K562 (cell line): Measurements from ENCODE around the gene BTBD1. TPM values are rescaled to one million over a fixed set of nuclear protein-coding genes. Genes with fewer than 3 reads are reported as not detected.

Experiments
- ATAC-seq: fragments of 200-7000 bp; cut with Tn5 transposase; 3 replicates; pipeline ENCODE4 v1.9.1; 2020; ENCODE audit warnings: moderate library complexity
- BruUV-seq: library from RNA; stranded (reverse); fragments of 400-500 nt; replicated peaks from 2 replicates; lab custom pipeline; 2021; lab: Mats Ljungman, UMichigan
- CTCF ChIA-PET: fragments of 300-600 bp; formaldehyde crosslinking; extraction: SDS; loops from one replicate; lab custom pipeline; 2021; ENCODE audit warnings: low intra/inter-chr PET ratio; lab: Yijun Ruan, JAX
- POLR2A ChIA-PET: fragments of 300-600, 350-650 bp; sonication (Branson Sonifier 250); formaldehyde crosslinking; extraction: SDS; loops from one replicate; lab custom pipeline; 2021; ENCODE audit warnings: antibody characterized with exemption, inconsistent platforms; lab: Yijun Ruan, JAX
- DNase-seq, 4 experiments: peaks; one replicate each; pipeline versions ENCODE4 v3.0.0 to v3.0.0-alpha.2; 2011 to 2018; ENCODE audit warnings: low spot score in 3 of 4, mixed read lengths in 3 of 4; ENCODE audit errors: extremely low read depth in 1 of 4
- FAIRE-seq: peaks from 2 replicates; lab custom pipeline; 2011; peaks lifted over from hg19 to GRCh38; lab: Jason Lieb, UNC
- H2AFZ ChIP-seq: 2 replicates; pipeline ENCODE4 v1.6.0; 2011; ENCODE audit warnings: low read depth, low read length, control low read depth, inconsistent platforms
- H3K27ac ChIP-seq: fragments of 200-600 bp; 3 replicates; pipeline ENCODE4 v1.8.0; 2011; ENCODE audit warnings: low read depth, mild to moderate bottlenecking, control low read depth, inconsistent platforms, low read length, moderate library complexity, mixed read lengths; ENCODE audit errors: extremely low read depth
- H3K27me3 ChIP-seq, 2 experiments: fragments of 300-600 bp in 1 of 2; 2 replicates in 1 of 2; 3 replicates in 1 of 2; pipeline versions ENCODE4 v1.6.0 to v1.8.0; 2011; ENCODE audit warnings: inconsistent platforms in 2 of 2, low read length in 2 of 2, mild to moderate bottlenecking in 1 of 2, mixed read lengths in 1 of 2, moderate library complexity in 1 of 2; ENCODE audit not compliant: control insufficient read depth in 2 of 2, insufficient read depth in 2 of 2
- H3K36me3 ChIP-seq: fragments of 300-600 bp; 3 replicates; pipeline ENCODE4 v1.8.0; 2011; ENCODE audit warnings: mild to moderate bottlenecking, low read length, inconsistent platforms; ENCODE audit not compliant: control insufficient read depth, insufficient read depth
- H3K4me1 ChIP-seq, 2 experiments: fragments of 200-600 bp in 1 of 2; replicated peaks in 1 of 2; 2 replicates in 1 of 2; 3 replicates in 1 of 2; pipeline versions ENCODE4 v1.5.1 to v1.8.0; 2011; ENCODE audit warnings: inconsistent platforms in 2 of 2, low read length in 2 of 2, mild to moderate bottlenecking in 1 of 2, mixed read lengths in 1 of 2, moderate library complexity in 1 of 2; ENCODE audit not compliant: control insufficient read depth in 2 of 2, insufficient read depth in 2 of 2
- H3K4me2 ChIP-seq: 2 replicates; pipeline ENCODE4 v1.6.1; 2011; ENCODE audit warnings: low read length, control low read depth, inconsistent platforms, mixed read lengths; ENCODE audit not compliant: insufficient read depth
- H3K4me3 ChIP-seq: fragments of 200-600 bp; sonication (generic), shearing (Covaris generic); 2 replicates; pipeline ENCODE4 v1.5.1; 2016; ENCODE audit warnings: control low read depth, inconsistent platforms
- H3K79me2 ChIP-seq: fragments of 200-600 bp; 3 replicates; pipeline ENCODE4 v1.8.0; 2011; ENCODE audit warnings: low read length, inconsistent platforms; ENCODE audit not compliant: control insufficient read depth, insufficient read depth
- H3K9ac ChIP-seq, 2 experiments: 2 replicates each; pipeline versions ENCODE4 v1.6.0 to v1.6.1; 2011; ENCODE audit warnings: low read depth in 2 of 2, low read length in 2 of 2, control low read depth in 1 of 2, inconsistent platforms in 1 of 2, mild to moderate bottlenecking in 1 of 2, mixed read lengths in 1 of 2; ENCODE audit not compliant: insufficient read depth in 1 of 2
- H3K9me1 ChIP-seq: one replicate; pipeline ENCODE4 v1.6.0; 2011; ENCODE audit warnings: inconsistent platforms, mild to moderate bottlenecking, low read length, moderate library complexity; ENCODE audit not compliant: control insufficient read depth, insufficient read depth
- H3K9me3 ChIP-seq: replicated peaks from 2 replicates; pipeline ENCODE4 v1.5.1; 2011; ENCODE audit warnings: low read depth, low read length, inconsistent platforms; ENCODE audit not compliant: control insufficient read depth, insufficient read depth
- H4K20me1 ChIP-seq: replicated peaks from 2 replicates; pipeline ENCODE4 v1.6.1; 2011; ENCODE audit warnings: low read length, inconsistent platforms, mixed read lengths; ENCODE audit not compliant: control insufficient read depth, insufficient read depth
- ADNP ChIP-seq: fragments of 200-800 bp; sonication (Bioruptor generic); IDR thresholded peaks from 2 replicates; pipeline ENCODE4 v1.6.1; 2016; ENCODE audit warnings: missing genetic modification characterization, missing compliant biosample characterization
- CHD1 ChIP-seq: fragments of 200-600 bp; sonication (generic); IDR thresholded peaks from one replicate; pipeline ENCODE4 v1.6.1; 2012; ENCODE audit warnings: mild to moderate bottlenecking, moderate library complexity, low read length, inconsistent platforms
- L3MBTL2 ChIP-seq: fragments of 450-650 bp; IDR thresholded peaks from 2 replicates; pipeline ENCODE4 v1.6.1; 2016; ENCODE audit warnings: mild to moderate bottlenecking, moderate library complexity
- NFRKB ChIP-seq: fragments of 450-650 bp; IDR thresholded peaks from 2 replicates; pipeline ENCODE4 v1.6.1; 2016; ENCODE audit warnings: low read depth
- RBM39 ChIP-seq: fragments of 200-400 bp; formaldehyde crosslinking; optimal IDR thresholded peaks from 2 replicates; pipeline ENCODE3; 2018; ENCODE audit warnings: low read depth, low read length
- SMARCA5 ChIP-seq: fragments of 450-650 bp; IDR thresholded peaks from 2 replicates; pipeline ENCODE4 v1.6.1; 2016
- TCF3 ChIP-seq: sonication (generic); formaldehyde crosslinking; IDR thresholded peaks from 2 replicates; pipeline ENCODE4 v1.4.0; 2020; ENCODE audit warnings: mild to moderate bottlenecking, missing genetic modification reagents
- TEAD4 ChIP-seq, 2 experiments: sonication (generic) in 1 of 2; formaldehyde crosslinking in 1 of 2; IDR thresholded peaks; 2 replicates each; pipeline versions ENCODE4 v1.6.1 to v1.8.0; 2012 to 2022; ENCODE audit warnings: borderline replicate concordance in 1 of 2, inconsistent platforms in 1 of 2, low read length in 1 of 2, mild to moderate bottlenecking in 1 of 2, missing genetic modification reagents in 1 of 2
- ZNF644 ChIP-seq: fragments of 200-800 bp; sonication (Bioruptor generic); IDR thresholded peaks from 2 replicates; pipeline ENCODE4 v1.6.1; 2016; ENCODE audit warnings: low read depth, missing genetic modification characterization, missing compliant biosample characterization
- ZNF717 ChIP-seq: fragments of 250-450 bp; sonication (Bioruptor Pico); IDR thresholded peaks from 2 replicates; pipeline ENCODE4 v1.5.0; 2021
- ZNF764 ChIP-seq: fragments of 250-450 bp; sonication (Bioruptor Pico); IDR thresholded peaks from 2 replicates; pipeline ENCODE4 v1.4.0; 2020; ENCODE audit warnings: low read depth, mild to moderate bottlenecking, moderate library complexity
- ZSCAN29 ChIP-seq: fragments of 450-650 bp; IDR thresholded peaks from 2 replicates; pipeline ENCODE4 v1.6.1; 2017
- WGBS: fragments of 100-300 bp; shearing (Covaris generic); methylation state at CpG from one replicate; pipeline ENCODE4 v1.1.6; 2016; ENCODE audit warnings: low coverage, mixed read lengths; ENCODE audit not compliant: insufficient coverage; ENCODE audit errors: missing lambda C conversion rate; 5-methylcytosine and 5-hydroxymethylcytosine counted together
- in situ Hi-C: fragments of 300-500 bp; cut with MboI; formaldehyde crosslinking; loops from 4 replicates; pipeline ENCODE4 v1.15.0; 2018; ENCODE audit warnings: inconsistent platforms, mixed read lengths
- intact Hi-C: fragments of 100-400 bp; cut with micrococcal nuclease; formaldehyde crosslinking; loops from 2 replicates; pipeline ENCODE4 v1.14.2; 2022
- polyA plus RNA-seq, 8 experiments: library from polyadenylated mRNA; depleted of rRNA in 4 of 8; stranded (reverse) in 5 of 8; unstranded in 3 of 8; fragments of >200 nt; fragmentation: Nextera tagmentation in 2 of 8; fragmentation: Illumina TruSeq in 1 of 8; extraction: Ambion mirVana in 2 of 8; extraction: Trizol in 1 of 8; gene quantifications; 2 replicates each; pipeline versions ENCODE4 v1.2.1 to v1.2.3, GENCODE V29; 2011 to 2014; ENCODE audit warnings: inconsistent platforms in 1 of 8, missing spikeins in 1 of 8
- total RNA-seq, 7 experiments: library from RNA; depleted of rRNA in 6 of 7; stranded (reverse); fragments of >200 nt in 6 of 7; fragmentation: Illumina TruSeq in 2 of 7; extraction: Trizol in 2 of 7; gene quantifications; 2 replicates each; pipeline versions ENCODE4 v1.2.1 to v1.2.3, GENCODE V29; 2011 to 2021; ENCODE audit warnings: low replicate concordance in 1 of 7
- TF ChIP-seq, protein P1 (sequence below): IDR thresholded peaks from 2 replicates; pipeline ENCODE4 v1.6.1; 2011; ENCODE audit warnings: borderline replicate concordance, low read depth, mild to moderate bottlenecking, moderate library complexity, low read length; ENCODE audit not compliant: insufficient read depth, poor library complexity, severe bottlenecking
- TF ChIP-seq, protein P2 (sequence below): IDR thresholded peaks from 3 replicates; pipeline ENCODE4 v1.6.1; 2011; ENCODE audit warnings: borderline replicate concordance, mild to moderate bottlenecking, moderate library complexity; ENCODE audit not compliant: insufficient read length; ENCODE audit errors: extremely low read depth
- TF ChIP-seq, protein P3 (sequence below): fragments of 450-650 bp; formaldehyde crosslinking; IDR thresholded peaks from 2 replicates; pipeline ENCODE4 v1.4.0; 2020; ENCODE audit warnings: mild to moderate bottlenecking, moderate library complexity

BTBD1 gene
- total and polyA plus RNA-seq, 9 of the 15 experiments (the other 6 are each of a cell fraction or from before 2014, with no cell fraction given): 19.4 to 106 (median 90.4) TPM

DNA sequence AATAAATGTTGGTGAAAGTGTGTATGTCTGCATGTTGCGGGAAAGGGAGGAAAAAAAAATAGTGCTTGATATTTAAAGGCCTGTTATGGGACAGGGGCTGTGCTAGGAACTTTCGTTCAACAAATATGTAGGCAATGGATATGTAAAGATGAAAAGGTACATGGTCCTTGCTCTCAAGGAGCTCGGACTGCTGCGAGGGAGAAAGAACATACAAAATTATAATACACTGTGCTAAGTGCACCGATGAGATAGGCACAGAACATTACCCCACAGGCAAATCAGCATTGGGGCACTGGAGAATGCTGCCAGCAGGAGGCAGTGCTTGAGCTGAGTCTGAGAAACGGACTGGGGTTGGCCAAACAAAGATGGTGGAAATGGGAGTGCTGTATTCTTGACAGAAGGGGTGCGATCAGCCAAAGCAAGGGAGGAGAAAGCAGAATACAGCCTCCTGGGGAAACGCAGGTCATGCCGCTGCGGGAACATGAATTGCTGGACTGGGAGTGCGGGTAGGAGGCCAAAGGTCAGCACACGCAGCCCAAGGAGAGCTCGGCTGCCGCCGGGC is 56.3 kb downstream of the BTBD1 start:
- Histone ChIP-seq H2AFZ (peak overlapping the region; percentile 96), H3K27ac (peak overlapping the region; percentile 67), H4K20me1 (no peaks in the 10 kb centered on the region), H3K9me3 (no peaks in the 10 kb centered on the region), H3K9ac (peak overlapping the region; percentile 90 to 94), H3K79me2 (peaks cover 36% of the 10 kb centered on the region), H3K4me1 (peaks cover 20 to 24% of the 10 kb centered on the region in 2 experiments; a peak in 4 of 5 replicates), H3K36me3 (peaks cover 31% of the 10 kb centered on the region), H3K27me3 (no peaks in the 10 kb centered on the region; a peak in 1 of 5 replicates), H3K4me3 (peak overlapping the region; percentile 68), H3K9me1 (no peaks in the 10 kb centered on the region), H3K4me2 (peak overlapping the region; percentile 85)
- CTCF ChIA-PET: interaction anchor here (1.0 to 1.7 kb wide), 3 partner anchors 161 to 561 kb away, joined by 5 to 6 read pairs (median 5); no protein-coding TSS in a partner anchor
- FAIRE-seq: peak; percentile 81
- in situ Hi-C loops (no loop called here), intact Hi-C loops (loop anchor here (1.0 to 5.0 kb wide), 5 partner anchors 56 to 426 kb away; partner anchors contain the start of genes BTBD1 and TM6SF1)
- POLR2A ChIA-PET: interaction anchor here (0.6 to 1.6 kb wide), 5 partner anchors 11 to 330 kb away, joined by 3 to 6 read pairs (median 4); no protein-coding TSS in a partner anchor
- no TSS peak for BruUV-seq
- peak; percentile 64 to 88 (median 74) for DNase-seq
- peak; percentile 84 for ATAC-seq
- 4% methylated on average over 15 of the region's 15 CpGs for WGBS
- TF ChIP-seq L3MBTL2 (no peak), ZNF717 (no peak), ZNF644 (tag) (peak; percentile 17; the same call in 1 of the 2 replicates), ZNF764 (CRISPR knock-in tag) (peak; percentile 92), TEAD4 (IDR thresholded peaks at IDR 0.05; ENCODE audit: low read length) (peak; percentile 62), TEAD4 (CRISPR knock-in tag; IDR thresholded peaks at IDR 0.05; ENCODE audit: borderline replicate concordance) (no peak), NFRKB (no peak; the same call in 1 of the 2 replicates), CHD1 (no peak), SMARCA5 (peak; percentile 60; the same call in 1 of the 2 replicates), ZSCAN29 (no peak), ADNP (tag) (no peak), RBM39 (peak; percentile 35), TCF3 (0 out of 2 replicates have a peak, but pooled peaks have one; percentile 1)
- TF ChIP-seq, protein P1, sequence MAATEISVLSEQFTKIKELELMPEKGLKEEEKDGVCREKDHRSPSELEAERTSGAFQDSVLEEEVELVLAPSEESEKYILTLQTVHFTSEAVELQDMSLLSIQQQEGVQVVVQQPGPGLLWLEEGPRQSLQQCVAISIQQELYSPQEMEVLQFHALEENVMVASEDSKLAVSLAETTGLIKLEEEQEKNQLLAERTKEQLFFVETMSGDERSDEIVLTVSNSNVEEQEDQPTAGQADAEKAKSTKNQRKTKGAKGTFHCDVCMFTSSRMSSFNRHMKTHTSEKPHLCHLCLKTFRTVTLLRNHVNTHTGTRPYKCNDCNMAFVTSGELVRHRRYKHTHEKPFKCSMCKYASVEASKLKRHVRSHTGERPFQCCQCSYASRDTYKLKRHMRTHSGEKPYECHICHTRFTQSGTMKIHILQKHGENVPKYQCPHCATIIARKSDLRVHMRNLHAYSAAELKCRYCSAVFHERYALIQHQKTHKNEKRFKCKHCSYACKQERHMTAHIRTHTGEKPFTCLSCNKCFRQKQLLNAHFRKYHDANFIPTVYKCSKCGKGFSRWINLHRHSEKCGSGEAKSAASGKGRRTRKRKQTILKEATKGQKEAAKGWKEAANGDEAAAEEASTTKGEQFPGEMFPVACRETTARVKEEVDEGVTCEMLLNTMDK: peak; percentile 56
- TF ChIP-seq, protein P2, sequence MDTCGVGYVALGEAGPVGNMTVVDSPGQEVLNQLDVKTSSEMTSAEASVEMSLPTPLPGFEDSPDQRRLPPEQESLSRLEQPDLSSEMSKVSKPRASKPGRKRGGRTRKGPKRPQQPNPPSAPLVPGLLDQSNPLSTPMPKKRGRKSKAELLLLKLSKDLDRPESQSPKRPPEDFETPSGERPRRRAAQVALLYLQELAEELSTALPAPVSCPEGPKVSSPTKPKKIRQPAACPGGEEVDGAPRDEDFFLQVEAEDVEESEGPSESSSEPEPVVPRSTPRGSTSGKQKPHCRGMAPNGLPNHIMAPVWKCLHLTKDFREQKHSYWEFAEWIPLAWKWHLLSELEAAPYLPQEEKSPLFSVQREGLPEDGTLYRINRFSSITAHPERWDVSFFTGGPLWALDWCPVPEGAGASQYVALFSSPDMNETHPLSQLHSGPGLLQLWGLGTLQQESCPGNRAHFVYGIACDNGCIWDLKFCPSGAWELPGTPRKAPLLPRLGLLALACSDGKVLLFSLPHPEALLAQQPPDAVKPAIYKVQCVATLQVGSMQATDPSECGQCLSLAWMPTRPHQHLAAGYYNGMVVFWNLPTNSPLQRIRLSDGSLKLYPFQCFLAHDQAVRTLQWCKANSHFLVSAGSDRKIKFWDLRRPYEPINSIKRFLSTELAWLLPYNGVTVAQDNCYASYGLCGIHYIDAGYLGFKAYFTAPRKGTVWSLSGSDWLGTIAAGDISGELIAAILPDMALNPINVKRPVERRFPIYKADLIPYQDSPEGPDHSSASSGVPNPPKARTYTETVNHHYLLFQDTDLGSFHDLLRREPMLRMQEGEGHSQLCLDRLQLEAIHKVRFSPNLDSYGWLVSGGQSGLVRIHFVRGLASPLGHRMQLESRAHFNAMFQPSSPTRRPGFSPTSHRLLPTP: peak; percentile 40
- TF ChIP-seq, protein P3, sequence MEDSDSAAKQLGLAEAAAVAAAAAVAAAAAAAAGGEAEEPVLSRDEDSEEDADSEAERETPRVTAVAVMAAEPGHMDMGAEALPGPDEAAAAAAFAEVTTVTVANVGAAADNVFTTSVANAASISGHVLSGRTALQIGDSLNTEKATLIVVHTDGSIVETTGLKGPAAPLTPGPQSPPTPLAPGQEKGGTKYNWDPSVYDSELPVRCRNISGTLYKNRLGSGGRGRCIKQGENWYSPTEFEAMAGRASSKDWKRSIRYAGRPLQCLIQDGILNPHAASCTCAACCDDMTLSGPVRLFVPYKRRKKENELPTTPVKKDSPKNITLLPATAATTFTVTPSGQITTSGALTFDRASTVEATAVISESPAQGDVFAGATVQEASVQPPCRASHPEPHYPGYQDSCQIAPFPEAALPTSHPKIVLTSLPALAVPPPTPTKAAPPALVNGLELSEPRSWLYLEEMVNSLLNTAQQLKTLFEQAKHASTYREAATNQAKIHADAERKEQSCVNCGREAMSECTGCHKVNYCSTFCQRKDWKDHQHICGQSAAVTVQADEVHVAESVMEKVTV (CRISPR knock-in tag): peak; percentile 69; the same call in 1 of the 2 replicates
